Ovary (tissue), 3 donors: ENCODE measurements around the gene NSL1.

ENCODE experiments used
- EP300 ChIP-seq: sonication (generic); formaldehyde crosslinking; IDR thresholded peaks from one replicate; pipeline ENCODE4 v1.6.1; 2017; ENCODE audit warnings: antibody characterized with exemption
- POLR2A ChIP-seq: fragments of 450-650 bp; IDR thresholded peaks from one replicate; pipeline ENCODE4 v1.6.1; 2017; ENCODE audit warnings: antibody characterized with exemption, mild to moderate bottlenecking, moderate library complexity
- TF ChIP-seq, protein P1 (sequence below), 3 donors: fragments of 450-650 bp in 2 of 3; fragments of 200-600 bp in 1 of 3; IDR thresholded peaks; one replicate each; pipeline versions ENCODE4 v1.5.1 to v1.8.0; 2016 to 2022; ENCODE audit warnings: antibody characterized with exemption in 3 of 3, mild to moderate bottlenecking in 1 of 3
- donor health status: DM: no; HTN: no; CAD: no.

DNA sequence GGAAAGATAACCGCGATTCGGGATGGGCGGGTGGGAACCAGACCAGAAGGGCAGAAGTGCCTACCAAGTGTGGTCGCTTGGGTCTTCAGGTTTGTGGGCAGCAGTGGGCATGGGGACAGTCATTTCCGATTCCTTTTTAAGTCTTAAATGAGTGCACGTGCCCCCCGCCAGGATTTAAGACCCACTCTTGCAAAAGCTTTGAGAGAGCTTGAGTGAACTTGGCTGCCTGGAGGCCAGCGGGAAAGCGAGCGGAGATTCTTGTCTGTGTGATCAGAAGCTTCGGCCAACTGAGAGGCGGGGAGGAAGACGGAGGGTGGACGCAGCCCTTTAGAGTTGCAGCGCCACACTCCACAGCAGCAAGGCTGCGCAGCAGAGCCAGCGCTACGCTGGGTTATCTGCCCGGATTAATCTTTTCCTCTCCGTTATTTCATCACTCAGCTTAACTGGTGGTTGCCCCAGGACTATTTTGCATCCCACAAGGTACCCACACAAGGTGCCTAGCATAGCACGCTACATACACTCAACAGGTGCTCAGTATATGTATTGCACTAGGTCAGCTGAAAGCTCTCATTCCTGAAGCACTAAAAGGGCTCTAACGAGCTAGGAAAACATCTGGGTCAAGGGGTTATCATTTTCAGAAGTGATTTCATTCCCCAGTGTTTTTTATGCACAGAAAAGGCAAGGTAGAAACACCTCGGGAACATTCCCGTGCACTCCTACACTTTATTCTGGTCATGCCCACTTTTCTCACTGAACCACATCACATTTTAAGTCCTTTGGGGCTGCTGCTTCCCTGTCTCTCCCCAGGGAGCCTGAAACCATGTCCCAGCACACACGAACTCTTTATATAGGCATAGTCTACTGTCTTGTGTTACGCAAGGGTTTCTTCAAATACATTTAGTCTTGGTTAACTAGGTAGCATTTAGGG, 90.4 kb downstream of the NSL1 start:
- TF ChIP-seq, protein P1, sequence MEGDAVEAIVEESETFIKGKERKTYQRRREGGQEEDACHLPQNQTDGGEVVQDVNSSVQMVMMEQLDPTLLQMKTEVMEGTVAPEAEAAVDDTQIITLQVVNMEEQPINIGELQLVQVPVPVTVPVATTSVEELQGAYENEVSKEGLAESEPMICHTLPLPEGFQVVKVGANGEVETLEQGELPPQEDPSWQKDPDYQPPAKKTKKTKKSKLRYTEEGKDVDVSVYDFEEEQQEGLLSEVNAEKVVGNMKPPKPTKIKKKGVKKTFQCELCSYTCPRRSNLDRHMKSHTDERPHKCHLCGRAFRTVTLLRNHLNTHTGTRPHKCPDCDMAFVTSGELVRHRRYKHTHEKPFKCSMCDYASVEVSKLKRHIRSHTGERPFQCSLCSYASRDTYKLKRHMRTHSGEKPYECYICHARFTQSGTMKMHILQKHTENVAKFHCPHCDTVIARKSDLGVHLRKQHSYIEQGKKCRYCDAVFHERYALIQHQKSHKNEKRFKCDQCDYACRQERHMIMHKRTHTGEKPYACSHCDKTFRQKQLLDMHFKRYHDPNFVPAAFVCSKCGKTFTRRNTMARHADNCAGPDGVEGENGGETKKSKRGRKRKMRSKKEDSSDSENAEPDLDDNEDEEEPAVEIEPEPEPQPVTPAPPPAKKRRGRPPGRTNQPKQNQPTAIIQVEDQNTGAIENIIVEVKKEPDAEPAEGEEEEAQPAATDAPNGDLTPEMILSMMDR (IDR thresholded peaks at IDR 0.05): no peak
- TF ChIP-seq POLR2A (no peak), EP300 (no peak)
